HuH-7 (cell line): ENCODE data around the gene DOK3.

ENCODE experiments used
- DNase-seq: peaks from one replicate; pipeline ENCODE4 v3.0.0; 2011; ENCODE audit warnings: low spot score

Gene DOK3

GRCh38 chr5:177512736-177513380 lies 3.2 kb upstream of the DOK3 start:
- DNase-seq, result no peak

GRCh38 chr5:177511796-177512675 lies 2.4 kb upstream of the DOK3 start:
- DNase-seq, result no peak

DNA sequence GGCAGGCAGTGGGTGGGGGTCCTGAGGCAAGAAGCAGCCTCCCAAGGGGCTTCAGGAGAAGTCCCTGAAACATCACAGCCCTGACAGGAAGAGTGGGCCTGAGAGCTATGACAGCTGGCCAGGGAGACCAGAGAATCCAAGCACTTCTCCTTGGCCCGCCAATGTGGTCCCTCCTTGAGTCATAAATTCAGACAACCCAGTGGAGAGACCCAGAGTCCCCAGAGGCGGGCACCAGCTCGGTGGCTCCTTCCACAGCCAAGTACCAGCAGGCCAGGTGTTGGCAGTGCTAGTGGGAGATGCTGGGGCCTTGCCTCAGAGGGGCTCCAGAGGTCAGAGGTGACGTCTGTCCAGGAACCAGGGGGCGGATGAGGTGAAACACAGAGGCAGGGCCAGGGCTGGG lies 1.6 kb upstream of the DOK3 start:
- DNase-seq, result no peak

DNA sequence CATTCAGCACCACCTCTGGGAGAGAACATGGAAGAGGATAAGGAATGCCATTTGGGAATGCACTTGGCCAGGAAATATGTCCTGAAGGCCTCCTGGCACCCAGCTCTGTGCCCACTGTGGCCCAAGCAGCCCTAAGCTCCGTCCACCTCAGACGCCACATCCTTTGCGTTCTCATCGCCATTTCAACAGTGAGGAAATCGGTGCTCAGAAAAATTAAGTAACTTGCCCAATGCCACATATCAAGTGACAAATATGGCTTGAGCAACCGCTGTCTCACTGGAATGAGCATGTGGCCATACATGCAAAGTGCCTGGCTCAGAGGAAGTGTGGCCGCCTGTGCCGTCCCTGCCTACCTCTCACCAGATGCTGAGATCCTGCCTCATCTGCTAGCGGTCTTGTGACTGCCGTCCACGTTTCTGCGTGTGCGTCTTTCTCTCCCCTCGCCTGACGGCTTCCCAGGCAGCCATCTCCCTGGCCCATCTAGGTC lies 984 bp upstream of the DOK3 start:
- DNase-seq, result no peak

DNA sequence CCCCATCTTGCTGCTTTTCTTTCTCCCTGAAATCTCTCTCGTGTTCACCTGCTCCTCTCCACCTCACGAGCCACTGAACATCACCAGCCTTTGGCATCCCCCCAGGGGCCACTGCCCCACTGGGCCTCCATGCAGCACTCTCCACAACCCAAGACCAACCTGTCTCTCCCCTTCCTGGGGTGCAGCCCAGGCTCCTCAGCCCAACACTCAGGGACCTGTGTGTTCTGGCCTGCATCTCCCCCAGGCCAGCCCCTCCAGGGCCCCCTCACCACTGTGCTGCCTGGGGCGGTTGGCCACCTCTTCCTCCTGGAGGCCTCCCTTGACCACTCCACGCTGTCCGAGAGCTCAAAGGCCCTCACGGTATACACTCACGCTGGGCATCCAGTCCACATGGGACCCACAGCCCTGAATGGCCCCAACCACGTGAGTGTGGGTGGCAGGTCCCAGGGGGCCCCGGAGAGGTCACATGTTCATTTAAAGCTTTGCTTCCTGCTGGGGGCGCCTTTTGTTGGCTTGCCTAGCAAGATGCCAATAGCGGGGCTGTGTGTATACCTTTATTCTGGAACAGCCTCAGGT lies 453 bp upstream of the DOK3 start:
- DNase-seq, result no peak

DNA sequence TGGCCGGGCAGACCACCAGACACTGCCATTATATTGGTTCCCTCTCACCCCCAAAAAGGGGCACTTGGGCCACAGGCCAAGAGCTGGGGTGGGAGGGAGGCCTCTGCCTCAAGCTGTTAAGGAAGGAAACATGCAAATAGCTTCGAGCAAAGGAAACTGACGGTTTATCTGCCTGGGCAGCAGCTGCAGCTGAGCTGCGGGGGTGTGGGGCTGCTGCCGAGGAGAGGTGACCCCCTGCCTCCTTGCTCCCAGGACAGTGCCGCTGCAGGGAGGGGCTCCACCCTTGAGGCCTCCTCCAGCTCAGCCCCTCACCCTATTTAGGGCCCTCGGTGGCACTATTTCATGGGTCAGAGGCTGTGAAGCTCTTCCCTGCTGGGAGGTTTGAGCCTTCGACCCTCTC lies 789 bp downstream of the DOK3 start:
- DNase-seq, result no peak

DNA sequence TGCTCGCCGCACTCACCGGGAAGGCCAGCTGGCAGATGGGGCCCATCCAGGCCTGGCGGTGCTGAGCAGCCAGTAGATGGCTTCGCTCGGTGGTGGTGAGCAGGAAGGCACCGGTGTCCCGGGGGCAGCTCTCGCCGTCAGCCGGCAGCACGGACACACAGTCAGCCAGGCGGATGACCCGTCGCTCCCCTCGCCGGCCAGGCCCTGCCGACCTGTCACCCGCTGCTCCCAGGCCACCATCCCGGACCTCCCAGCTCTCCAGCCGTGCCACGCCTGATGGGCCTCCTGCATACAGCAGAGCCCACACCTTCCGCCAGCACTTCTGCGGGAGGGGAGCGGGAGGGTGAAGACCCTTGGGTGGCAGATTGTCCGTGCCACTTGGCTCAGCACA lies 1.4 kb downstream of the DOK3 start:
- no peak for DNase-seq

- DNase-seq, result no peak
Measured at GRCh38 chr5:177507596-177508220, 1.9 kb downstream of the DOK3 start.

DNA sequence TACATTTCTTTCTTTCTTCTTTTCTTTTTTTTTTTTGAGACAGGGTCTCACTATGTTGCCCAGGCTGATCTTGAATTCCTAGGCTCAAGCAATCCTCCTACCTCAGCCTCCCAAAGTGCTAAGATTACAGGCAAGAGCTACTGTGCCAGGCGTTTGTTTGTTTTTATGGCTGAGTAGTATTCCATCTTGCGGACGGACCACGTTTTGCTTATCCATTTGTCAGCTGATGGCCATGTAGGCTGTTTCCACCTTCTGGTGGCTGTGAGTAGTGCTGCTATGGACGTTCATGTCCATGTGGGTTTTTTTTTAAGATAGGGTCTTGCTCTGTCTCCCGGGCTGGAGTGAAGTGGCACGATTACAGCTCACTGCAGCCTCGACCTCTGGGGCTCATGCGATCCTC lies 2.5 kb downstream of the DOK3 start:
- peak; percentile 44 for DNase-seq

DNA sequence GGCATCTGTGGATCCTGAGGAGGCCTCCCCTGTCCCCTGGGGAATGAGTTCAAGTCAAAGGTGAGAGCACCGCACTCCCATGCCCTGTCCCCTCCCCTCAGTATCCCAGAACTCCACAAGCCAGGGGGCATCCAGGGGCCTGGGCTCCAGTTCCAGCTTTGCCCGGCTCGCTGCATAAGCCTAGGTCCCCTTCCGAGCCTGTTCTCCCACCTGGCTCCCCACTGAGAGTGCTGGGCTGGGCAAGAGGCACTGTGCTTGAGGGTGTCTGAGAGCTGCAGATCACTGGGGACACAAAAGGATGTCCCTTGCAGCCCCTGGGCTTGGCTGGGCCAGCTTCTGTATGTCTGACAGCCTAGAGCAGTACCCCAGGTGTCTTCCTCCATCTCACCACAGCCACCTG lies 4.6 kb downstream of the DOK3 start:
- no peak for DNase-seq

DNA sequence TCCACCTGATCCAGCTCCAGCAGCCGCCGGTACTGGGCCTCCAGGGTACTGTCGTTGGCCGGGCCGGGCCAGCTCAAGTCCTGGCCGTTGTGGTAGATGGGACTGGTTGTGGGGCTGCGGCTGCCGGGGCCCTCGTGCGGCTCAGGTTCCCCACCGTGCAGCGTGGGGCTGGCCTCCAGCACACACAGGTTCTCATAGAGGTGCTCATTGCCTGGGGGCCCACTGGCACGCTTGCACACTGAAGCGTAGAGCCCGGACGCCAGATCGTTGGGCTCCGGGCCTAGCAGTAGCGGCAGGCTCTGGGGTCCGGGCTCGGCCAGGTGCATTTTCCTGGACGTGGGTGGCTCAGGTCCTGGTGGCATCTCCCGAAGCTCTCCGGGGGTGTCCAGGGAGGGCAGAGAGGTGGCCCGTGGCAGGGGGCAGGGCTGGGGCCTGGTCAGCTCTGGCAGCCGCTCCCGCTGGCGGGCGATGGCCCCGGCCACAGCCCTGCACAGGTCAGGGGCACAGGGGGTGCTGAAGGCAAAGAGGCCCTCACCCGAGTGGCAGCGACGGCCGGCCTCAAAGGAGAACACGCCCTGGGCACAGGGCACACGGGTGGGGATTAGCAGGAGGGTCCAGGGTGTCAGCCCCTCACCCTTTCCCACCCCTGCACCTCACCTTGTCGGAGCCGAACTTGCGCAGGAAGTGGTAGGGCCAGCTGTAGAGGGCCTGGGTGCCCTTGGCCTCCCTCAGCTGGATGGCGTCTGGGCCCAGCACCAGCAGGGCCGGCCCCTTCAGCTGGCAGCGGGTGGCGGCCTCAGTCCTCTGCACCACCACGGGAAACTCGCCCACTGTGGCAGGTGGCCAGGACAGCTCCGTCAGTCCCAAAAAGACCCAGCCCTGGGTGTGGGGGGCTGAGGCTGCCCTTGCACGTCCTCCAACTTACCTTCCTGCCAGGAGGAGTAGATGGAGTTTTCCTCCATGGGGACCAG lies 5.3 kb downstream of the DOK3 start:
- DNase-seq, result no peak

- no peak for DNase-seq
Measured at GRCh38 chr5:177503351-177504085, 6.1 kb downstream of the DOK3 start.

- DNase-seq, result no peak
Measured at GRCh38 chr5:177502886-177503285, 6.7 kb downstream of the DOK3 start.

- no peak for DNase-seq
Measured at GRCh38 chr5:177501874-177502678, 7.5 kb downstream of the DOK3 start.

DNA sequence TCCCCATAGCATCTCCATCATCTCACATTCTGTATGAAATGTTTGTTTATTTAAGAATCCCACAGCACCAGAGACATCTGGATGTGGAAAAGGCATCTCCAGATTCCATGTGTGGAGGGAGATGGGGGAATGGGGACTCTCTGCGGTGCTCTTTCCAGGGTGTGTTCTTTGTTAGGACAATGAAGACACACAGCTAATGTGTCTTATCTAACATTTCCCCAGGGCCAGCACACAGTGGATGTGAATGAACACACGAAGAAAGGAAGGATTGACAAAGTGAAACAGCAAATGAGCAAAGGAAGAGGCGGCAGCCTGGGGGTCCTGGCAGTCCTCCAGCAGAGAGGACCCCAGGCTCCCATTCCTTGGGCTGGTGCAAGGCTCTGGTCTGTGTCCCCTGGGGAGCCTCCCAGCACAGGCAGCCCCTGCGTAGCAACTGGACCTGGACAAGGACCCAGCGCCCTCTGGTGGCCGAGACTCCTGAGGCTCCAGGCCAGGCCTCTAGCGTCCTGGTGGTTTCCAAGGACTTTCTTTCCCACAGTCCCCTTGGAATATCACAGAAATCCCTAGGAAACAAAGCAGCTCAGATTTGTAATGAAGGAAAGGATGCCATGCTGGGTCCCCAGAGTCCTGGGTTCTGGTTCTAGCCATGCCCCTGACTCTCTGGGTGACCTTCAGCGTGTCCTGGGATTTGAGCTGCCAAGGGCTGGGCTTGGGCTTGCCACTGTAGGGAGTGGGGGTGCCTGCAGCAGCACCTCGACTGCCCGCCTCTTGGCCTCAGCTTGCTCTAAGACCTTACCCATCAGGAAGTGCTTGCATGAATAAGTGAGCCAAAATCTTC lies 8.7 kb downstream of the DOK3 start:
- peak; percentile 98 for DNase-seq

- DNase-seq, result no peak
Measured at GRCh38 chr5:177499842-177500241, 9.8 kb downstream of the DOK3 start.

DNA sequence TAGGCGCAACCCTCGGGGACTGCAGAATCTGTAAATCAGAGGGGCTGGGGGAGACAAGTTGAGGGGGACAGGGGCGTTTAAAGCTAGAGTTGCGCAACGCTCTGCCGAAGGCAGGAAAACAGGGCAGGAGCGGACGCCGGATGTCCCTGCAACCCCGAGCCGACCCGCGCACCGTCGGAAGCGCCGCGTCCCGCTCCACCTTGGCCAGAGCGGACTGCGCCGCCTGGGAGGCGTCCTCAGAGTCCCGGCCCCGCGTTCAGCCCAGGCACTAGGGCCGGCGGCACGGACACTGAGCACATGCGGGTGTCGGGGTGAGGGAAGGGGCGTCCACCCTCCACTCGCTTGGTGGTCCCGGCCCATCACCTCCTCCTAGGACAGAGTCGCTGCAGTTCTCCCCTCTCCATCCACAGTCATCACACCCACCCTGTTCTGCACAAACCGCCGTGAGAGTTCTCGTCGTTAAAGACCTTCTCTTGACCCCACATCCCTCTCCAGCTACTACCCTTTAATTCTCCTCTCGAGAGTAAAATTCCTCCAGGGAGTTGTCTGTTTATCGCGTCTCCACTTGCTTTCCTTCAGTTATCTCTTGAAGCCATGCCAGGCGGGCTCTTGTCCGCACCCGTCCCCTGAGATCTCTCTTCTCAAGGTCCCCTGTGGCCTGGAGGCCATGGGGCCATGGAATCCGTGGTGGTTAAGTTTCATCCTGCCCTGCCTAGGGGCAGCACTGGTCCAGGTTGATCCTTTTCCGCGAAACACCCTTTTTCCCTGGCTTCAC lies 11.4 kb downstream of the DOK3 start:
- DNase-seq, result peak; percentile 58
